ENCODE measurements around the gene URI1.
"Not testable (repeated sequence)": the region's sequence is repeated elsewhere in the genome, so short reads cannot be mapped to it uniquely, and the experiment has no call there.

The URI1 gene, protein sequence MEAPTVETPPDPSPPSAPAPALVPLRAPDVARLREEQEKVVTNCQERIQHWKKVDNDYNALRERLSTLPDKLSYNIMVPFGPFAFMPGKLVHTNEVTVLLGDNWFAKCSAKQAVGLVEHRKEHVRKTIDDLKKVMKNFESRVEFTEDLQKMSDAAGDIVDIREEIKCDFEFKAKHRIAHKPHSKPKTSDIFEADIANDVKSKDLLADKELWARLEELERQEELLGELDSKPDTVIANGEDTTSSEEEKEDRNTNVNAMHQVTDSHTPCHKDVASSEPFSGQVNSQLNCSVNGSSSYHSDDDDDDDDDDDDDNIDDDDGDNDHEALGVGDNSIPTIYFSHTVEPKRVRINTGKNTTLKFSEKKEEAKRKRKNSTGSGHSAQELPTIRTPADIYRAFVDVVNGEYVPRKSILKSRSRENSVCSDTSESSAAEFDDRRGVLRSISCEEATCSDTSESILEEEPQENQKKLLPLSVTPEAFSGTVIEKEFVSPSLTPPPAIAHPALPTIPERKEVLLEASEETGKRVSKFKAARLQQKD

DNA sequence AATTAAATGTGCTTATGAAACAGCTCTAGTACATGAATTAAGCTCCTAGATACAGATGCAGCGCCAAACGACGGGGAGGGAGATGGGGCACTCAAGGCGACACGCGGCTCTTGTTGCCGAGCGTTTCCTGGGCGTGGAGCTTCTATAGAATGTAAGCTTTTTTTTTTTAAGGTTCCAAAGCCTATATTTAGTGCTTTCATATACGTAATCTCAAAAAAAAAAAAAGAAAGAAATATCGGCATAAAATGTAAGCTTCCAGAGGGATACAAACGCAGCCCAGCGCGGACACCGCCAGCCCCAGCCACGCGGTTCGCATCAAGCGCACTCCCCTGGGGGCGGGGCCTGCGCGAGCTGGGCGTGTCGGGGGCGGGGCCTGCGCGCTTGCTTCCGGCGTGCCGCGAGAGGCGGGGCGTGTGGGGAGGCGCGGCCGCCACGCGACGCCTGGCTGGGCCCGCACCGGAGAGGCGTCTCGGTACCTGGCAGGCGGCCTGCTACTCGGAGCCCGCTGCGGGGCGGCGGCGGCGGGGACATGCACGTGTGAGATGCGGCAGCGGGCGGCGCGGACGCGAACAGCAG lies at the start of gene URI1:
Gene URI1 (plus strand): TSS at position 412 of the 576 bp plus-strand sequence. CDS start 309 bp downstream, outside the sequence.
- peak; percentile 93 for DNase-seq

DNA sequence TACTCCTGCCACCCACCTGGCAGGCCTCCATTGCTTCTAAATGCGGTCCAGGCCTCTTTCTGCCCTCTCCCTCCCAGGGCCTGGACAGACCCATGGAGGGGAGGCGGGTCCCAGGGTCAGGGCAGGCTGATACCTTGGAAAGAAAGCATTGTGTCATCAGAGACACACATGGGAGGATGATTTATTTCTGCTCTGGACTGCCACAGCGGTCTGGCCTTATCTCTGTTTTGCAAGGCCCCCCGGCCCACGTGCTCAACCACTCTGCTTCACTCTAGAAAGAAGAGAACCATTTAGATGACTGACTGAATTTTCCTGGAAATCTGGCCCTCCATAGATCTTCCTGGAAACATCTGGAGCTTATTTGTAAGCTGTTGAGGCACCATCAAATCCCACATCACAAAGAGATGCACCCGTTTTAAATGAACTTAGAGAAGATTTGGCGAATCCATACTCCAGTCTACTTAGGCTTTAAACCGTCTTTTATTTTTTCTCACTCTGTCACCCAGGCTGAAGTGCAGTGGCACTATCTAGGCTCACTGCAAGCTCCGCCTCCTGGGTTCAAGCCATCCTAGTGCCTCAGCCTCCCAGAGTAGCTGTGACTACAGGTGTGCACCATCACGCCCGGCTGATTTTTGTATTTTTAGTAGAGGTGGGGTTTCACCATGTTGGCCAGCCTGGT lies 48.3 kb upstream of the URI1 start:
- no peak for DNase-seq

DNA sequence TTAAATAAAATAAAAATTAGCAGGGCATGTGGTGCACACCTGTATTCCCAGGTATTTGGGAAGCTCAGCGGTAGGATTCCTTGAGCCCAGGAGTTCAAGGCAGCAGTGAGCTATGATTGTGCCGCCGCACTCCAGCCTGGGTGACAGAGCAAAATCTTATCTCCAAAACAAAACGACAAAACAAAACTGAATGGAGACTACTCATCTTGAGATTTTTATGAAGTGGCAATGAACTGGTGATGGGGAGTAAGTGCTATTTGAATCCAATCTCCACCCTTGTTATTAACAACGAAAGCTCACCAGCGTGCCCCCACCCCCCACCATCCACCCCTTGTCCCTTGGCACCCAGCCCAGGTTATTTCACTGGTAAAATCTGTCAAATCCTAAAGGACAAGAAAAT lies 45.2 kb upstream of the URI1 start:
- DNase-seq = no peak

- DNase-seq = no peak
Observed at GRCh38 chr19:29897466-29897865, 44.6 kb upstream of the URI1 start.

DNA sequence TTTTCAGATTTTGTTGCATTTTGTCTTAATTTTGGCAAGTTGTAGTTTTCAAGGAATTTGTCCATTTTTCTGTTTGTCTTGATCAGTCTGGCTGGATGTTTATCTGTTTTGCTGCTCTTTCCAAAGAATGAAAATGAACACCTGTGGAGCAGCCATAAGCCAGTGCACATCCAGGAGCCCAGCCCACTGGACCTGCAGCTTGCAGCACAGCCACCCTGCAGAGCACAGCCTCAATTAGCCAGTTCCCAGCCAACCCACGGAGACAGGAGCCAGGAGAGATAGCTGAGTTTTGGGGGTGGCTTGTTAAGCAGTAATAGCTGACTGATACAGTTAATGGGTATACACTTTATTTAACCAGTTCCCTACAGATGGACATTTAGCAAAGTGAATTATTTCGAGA lies 38.0 kb upstream of the URI1 start:
- DNase-seq = no peak

- DNase-seq = no peak
Observed at GRCh38 chr19:29908963-29909944, 32.8 kb upstream of the URI1 start.

DNA sequence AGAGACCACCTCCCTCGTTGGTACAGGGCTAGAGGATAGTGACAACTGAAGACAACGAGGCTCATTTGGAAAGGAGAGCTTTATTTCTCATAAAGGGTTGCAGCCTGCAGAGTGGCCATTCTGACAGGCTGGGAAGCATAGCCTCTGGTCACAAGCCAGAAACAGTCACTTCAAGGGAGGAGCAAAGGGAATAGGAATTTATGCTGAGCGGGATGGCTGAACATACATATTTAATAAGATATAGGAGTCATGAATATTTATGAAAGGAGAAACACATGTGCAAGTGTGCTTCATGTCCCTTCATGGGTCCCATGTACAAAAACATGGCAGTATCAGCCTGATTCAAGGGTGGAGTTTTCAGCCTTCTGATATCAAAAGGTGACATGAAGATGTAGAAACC lies 27.1 kb upstream of the URI1 start:
- no peak for DNase-seq

- not testable (repeated sequence) for DNase-seq
Observed at GRCh38 chr19:29915832-29916231, 26.2 kb upstream of the URI1 start.

DNA sequence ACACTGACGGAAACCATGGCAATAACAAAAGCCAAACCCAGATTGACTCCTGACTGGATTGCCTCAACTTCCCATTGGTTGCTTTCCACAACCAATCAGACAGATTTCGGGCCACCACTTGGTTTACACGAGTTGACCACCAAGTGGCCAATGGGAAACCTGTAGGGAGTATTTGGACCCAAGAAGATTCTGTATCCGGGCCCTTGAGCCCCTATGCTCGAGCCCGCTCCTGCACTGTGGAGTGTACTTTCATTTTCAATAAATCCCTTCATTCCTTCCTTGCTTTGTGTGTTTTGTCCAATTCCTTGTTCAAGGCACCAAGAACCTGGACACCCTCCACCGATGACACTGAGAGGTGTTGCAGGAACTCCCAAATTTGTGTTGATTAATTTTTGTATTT lies 24.1 kb upstream of the URI1 start:
- DNase-seq = no peak

DNA sequence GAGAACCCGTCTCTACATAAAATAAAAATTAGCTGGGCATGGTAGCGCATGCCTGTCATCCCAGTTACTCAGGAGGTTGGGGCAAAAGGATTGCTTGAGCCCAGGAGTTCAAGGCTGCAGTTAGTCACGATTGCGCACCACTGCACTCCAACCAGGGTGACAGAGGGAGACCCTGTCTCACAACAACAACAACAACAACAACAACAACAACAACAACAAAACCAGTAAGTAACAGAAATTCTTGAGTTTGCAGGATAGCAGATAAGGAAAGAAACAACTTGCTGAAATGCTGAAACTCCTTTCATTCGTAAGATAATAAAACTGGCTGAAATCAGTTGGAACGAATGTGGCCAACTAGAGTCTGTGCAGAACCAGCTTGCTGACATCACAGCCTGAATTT lies 23.1 kb upstream of the URI1 start:
- no peak for DNase-seq

DNA sequence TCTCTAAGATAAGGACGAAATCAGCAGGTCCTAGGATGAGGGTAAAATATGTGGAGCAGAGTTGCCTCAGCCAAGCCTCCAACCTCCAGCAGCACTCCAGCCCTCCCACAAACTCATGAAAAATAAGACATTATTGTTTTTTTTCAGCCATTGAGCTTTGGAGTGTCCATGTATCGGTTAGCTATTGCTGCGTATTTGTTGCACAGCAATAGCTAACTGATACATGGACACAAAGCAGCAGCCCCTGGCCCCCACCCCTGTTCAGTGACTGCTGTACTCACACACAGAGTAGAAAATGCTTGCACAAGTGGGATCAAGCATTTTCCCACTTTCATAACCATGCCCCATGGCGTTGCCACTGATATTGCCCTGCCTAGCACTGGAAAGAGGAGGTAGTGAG lies 19.1 kb upstream of the URI1 start:
- no peak for DNase-seq

DNA sequence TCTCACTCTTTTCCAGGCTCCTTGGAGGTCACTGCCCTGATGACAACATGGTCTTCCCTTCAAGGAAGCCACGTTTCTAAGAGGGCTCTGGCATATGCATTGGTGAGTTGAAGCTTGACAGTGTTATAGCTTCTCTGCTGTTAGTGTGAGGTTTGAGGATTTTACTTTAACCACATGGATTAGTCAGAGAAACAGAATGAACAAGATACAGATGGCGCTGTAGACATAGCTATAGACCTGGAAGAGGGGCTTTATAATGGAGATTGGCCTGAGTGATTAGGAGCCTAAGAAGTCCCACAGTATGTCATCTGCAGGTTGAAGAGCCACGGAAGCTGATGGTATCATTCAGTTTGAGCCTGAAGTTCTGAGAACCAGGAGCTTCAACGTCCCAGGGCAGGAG lies 18.4 kb upstream of the URI1 start:
- no peak for DNase-seq

GRCh38 chr19:29926031-29926430 lies 16.0 kb upstream of the URI1 start:
- no peak for DNase-seq

DNA sequence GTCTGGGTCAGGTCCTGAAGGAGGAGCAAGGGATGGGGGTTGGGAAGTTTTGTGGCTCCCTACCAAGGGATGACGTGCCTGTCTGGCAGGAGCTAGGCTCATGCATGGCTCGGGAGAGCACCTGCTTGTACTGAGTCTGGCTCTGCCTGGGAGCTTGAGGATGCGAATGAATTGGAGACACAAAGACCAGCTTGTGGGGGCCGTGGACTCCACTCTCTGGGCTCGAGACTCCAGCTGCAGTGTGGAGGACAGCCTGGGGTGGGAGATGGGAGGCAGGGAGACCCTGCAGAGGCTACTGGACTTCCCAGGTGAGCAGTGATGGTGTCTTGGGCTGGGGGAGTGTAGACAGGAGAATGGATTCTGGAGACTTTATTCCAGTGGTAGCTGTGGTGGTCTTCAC lies 15.2 kb upstream of the URI1 start:
- no peak for DNase-seq

DNA sequence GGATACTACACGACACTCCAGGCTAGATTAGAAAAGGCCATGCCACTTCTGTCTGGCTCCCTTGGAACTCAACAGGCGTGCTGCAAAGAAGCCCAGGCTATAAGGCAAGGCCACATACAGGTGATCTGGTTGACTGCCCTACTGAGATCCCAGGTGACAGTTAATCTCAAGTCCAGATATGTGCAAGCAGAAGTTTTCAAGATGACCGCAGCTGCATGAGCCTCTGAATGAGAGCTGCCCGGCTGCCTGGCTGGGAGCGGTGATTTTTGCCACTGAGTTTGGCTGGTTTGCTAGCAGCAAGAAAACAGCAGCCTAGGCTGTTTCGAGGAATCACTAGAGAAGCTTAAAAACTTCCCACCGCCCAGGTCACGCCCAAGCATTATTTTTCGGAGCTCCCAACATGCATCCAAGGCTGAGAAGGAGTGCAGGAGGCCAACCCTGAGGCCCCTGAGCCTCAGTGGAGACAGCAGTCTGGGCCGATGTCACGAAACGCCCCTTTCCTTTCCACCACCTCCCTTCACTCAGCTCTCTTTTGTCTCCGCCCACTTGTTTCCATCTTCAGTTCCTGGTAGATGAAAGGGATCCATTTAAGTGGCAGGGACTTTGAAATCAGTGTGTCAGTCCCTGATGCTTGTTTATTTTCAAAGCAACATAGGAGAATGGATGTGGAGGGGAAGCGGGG lies 14.0 kb upstream of the URI1 start:
- DNase-seq = no peak

DNA sequence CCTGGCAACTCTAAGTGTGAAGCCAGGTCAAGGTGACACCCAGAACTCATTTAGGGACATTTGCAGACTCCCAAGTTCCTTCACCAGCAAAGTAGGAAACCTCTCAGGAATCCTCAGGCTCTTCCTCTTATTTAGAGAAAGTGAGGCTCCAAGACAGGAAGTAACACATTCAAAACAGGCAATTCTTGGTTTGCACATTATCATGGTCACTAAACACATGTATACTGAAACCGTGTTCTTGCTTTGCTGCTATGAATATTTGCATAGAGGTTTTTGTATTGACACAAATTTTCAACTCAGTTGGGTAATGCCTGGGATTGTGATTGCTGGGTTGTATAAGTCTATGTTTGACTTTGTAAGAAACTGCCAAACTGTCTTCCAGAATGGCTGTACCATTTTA lies 13.2 kb upstream of the URI1 start:
- DNase-seq = no peak

- DNase-seq = no peak
Observed at GRCh38 chr19:29934257-29934656, 7.8 kb upstream of the URI1 start.

GRCh38 chr19:29934781-29935180 lies 7.3 kb upstream of the URI1 start:
- DNase-seq = no peak

DNA sequence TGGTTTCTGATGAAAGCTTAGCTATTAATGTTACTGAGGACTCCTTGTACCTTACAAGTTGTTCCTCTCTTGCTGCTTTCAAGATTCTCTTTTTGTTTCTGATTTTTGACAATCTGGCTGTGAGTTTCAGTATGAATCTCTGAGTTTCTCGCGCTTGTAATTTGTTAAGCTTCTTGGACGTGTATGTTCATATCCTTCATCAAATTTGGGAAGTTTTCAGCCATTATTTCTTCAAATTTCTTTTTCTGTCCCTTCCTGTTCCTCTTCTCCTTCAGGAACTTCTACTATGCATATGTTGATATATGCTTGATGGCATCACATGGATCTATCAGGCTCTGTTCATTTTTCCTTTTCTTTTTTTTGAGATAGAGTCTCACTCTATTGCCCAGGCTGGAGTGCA lies 5.6 kb upstream of the URI1 start:
- DNase-seq = no peak

- DNase-seq = no peak
Observed at GRCh38 chr19:29939628-29940027, 2.4 kb upstream of the URI1 start.

GRCh38 chr19:29940971-29941585 lies 961 bp upstream of the URI1 start:
- DNase-seq = no peak
